HS-27A (cell line): ENCODE measurements around the gene FBXW2.
A peak's percentile ranks its signal among the peaks of the same experiment; 100 is the strongest.
"Not testable (repeated sequence)": the region's sequence is repeated elsewhere in the genome, so short reads cannot be mapped to it uniquely, and the experiment has no call there.

Experiments
- DNase-seq: peaks from one replicate; pipeline ENCODE4 v3.0.0-alpha.2; 2012; ENCODE audit warnings: low read depth, missing footprints

The FBXW2 gene, protein sequence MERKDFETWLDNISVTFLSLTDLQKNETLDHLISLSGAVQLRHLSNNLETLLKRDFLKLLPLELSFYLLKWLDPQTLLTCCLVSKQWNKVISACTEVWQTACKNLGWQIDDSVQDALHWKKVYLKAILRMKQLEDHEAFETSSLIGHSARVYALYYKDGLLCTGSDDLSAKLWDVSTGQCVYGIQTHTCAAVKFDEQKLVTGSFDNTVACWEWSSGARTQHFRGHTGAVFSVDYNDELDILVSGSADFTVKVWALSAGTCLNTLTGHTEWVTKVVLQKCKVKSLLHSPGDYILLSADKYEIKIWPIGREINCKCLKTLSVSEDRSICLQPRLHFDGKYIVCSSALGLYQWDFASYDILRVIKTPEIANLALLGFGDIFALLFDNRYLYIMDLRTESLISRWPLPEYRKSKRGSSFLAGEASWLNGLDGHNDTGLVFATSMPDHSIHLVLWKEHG

GRCh38 chr9:120792898-120793765 is at the start of gene FBXW2:
Gene FBXW2, minus strand, starts transcription at chr9:120793416. Its CDS starts 5,158 bp downstream, at chr9:120788258.
- DNase-seq: peak; percentile 65

- DNase-seq: peak; percentile 7
Observed at GRCh38 chr9:120841930-120842684, 48.9 kb upstream of the FBXW2 start.

DNA sequence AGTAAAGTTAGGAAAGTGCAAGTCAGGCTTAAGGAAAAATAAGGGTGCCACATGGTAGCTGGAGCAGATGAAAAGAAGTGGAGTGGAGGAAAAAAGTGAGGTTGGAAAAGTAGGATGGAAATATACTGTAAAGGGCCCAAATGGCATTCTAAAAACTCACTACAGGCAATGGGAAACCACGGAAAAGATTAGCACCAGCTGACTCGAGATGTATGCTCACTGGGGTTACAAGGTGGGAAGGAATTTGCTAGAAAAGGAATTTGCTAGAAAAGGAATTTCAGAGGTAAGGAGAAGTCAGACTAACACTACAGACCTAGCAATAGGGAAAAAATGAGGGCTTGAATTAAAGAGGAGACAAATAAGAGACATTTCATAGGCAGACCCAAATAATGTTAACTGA is 45.9 kb upstream of the FBXW2 start:
- no peak for DNase-seq

GRCh38 chr9:120837921-120838320 is 44.7 kb upstream of the FBXW2 start:
- no peak for DNase-seq

- DNase-seq: no peak
Observed at GRCh38 chr9:120833325-120833724, 40.1 kb upstream of the FBXW2 start.

- DNase-seq: no peak
Observed at GRCh38 chr9:120832807-120833206, 39.6 kb upstream of the FBXW2 start.

GRCh38 chr9:120830865-120831264 is 37.6 kb upstream of the FBXW2 start:
- no peak for DNase-seq

DNA sequence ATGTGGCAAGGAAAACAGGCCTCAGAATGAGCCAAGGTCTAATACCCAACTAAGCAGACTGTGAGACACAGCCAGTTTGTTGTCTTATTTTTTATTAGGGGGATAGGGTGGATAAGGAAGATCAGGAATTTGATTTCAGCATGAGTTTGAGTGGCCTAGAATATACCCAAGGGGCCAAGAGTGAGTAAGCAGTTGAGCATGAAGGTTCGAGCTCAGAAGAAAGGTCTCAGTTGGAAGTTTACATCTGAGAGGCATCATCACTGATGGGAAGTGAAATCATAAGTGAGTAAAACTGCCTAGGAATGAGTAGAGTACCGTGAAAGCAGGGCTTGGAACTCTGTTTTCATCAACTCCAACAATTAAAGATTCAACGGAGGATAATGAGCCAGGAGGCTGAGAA is 36.9 kb upstream of the FBXW2 start:
- no peak for DNase-seq

DNA sequence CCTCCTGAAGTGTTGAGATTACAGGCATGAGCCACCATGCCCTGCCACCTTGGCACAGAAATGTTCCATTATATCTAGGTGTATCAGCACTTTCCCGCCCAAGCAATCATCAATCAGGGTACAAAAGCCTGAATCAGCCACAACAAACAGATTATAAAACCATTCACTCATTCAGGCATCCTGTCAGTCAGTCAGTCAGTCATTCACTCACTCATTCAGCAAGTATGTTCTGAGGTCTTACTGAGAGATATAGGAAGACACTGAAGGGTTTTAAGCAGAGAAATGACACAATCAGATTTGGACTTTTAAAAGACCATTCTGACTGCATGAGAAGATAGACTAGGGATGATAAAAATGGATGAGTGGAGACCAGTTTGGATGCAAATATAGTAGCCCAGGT is 36.4 kb upstream of the FBXW2 start:
- no peak for DNase-seq

DNA sequence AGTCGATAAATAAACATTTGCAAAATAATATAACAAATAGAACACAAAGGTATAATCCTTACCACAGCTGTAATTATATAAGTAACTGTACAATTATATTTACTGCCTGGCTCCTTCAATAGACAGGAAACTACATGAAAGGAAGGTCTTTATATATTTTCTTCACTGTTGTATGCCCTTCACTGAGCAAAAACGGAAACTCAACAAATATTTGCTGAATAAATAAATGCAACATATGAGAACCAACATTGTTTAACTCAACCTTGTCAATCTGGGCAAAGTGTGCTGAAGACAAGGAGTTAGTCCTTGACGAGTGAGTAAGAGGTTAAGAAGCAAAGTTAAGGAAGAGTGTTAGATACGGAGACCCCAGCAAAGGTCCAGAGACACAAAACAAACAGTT is 26.9 kb upstream of the FBXW2 start:
- no peak for DNase-seq

DNA sequence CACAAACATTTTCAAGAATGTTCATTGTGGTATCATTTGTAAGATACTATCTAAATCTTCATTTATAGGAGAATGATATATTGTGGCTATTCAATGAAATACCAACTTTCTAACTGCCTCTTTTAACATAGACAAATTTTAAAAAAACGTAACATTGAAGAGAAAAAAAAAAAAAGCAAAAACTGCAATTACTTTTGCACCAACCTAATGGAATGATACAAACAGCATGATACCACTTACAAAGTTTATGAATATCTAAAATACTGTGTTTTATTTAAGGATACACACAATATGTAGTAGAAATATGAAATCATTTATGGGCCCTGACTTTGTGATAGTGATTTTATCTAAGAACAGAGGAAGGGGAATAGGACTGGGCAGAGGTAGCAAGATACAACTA is 25.4 kb upstream of the FBXW2 start:
- no peak for DNase-seq

DNA sequence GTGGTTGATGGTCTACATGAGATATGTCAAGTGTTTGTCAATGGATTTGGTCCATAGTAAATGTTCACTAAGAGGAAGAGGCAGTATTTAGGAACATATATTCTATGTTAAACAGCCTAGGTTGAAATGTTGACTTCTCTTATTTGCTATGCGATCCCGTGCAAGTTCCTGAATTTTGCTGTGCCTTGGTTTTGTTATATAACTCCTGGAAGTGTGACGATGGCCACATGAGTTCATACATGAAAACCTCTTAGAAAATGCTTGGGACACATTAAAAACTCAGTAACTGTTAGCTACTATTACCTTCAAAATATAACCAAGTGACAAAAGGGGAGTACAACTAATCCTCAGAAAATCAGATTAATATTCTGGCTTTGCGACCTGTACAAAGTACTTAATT is 21.9 kb upstream of the FBXW2 start:
- DNase-seq: no peak

DNA sequence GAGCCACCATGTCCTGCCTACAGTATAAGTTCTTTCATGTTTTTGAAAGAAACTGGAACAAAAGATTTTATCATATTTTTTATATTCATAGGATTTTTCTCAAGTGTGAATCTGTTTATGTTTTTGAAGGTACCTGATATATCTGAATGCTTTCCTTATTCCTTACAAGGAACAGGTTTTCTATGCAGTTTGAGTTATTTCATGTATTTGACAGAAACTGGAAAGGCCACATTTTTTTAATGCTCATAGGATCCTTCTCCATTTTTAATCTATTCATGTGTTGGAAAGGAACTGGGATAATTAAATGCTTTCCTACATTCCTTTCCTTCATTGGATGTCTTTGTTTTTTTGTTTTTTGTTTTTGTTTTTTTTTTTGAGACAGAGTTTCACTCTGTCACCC is 15.7 kb upstream of the FBXW2 start:
- no peak for DNase-seq

GRCh38 chr9:120807607-120808379 is 14.6 kb upstream of the FBXW2 start:
- no peak for DNase-seq

GRCh38 chr9:120804784-120805363 is 11.7 kb upstream of the FBXW2 start:
- DNase-seq: not testable (repeated sequence)

DNA sequence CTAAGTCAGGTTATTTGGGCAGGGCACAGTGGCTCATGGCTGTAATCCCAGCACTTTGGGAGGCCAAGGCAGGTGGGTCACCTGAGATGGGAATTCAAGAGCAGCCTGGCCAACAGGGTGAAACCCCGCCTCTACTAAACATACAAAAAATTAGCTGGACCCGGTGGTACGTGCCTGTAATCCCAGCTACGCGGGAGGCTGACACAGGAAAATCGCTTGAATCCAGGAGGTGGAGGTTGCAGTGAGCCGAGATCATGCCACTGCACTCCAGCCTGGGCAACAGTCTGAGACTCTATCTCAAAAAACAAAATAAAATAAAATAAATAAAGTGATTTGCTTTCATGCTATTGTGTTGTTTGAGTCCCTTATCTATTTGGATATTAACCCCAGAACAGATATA is 8.2 kb upstream of the FBXW2 start:
- no peak for DNase-seq

DNA sequence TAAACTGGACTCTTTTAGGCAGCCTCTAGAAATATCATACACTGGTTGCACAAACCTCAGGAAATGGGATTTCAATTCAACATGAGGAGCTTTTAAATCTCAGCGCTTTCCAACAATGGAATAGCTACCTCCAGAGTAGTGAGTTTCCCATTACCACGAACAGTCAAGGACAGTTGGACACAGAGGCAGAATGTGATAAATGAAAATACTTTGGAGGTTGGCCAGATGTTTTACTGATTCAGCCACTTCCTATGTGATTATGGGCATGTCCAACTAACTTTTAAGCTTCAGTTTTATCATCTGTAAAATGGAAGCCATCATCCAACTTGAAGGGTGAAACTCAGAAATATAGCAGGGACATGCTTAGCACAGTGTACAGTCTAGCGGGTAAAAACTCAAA is 2.1 kb downstream of the FBXW2 start:
- no peak for DNase-seq

DNA sequence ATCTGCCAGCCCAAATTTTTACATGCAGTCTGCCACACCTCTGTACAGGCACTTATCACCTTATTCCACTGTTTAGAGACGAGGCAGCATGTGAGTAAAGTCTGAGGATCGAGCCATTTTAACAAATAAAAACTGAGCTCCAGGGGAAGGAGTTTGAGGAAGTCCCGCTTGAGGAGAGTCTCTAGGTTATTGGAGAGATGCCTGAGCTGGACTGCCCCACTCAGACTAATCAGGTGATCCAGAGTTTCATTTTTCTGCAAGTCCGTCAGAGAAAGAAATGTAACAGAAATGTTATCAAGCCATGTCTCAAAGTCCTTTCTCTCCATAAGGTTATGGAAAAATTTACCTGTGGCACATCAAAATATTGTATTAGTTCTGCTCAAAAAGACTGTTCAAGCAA is 5.3 kb downstream of the FBXW2 start:
- no peak for DNase-seq

GRCh38 chr9:120783602-120784047 is 9.6 kb downstream of the FBXW2 start:
- no peak for DNase-seq

- DNase-seq: no peak
Observed at GRCh38 chr9:120781236-120781635, 12.0 kb downstream of the FBXW2 start.

DNA sequence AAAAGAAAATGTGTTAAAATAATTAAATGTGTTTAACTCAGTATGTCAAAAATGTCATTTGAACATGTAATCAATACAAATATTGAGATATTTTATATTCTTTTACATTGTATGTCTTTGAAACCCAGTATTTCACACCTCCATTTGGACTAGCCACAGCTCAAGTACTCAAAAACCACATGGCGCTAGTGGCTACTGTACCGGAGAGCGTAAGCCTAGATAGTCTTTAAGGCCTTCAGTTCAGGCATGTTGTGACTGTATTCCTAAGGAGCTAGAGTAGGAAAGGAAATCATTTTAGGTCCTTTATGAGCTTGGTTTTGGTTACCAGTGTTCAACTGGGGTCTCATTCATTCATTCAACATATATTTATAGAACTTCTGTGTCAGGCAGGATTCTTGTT is 12.8 kb downstream of the FBXW2 start:
- no peak for DNase-seq
